Urothelium cell line (cell line): ENCODE measurements around the gene COQ6.
"Not testable (repeated sequence)": the region's sequence is repeated elsewhere in the genome, so short reads cannot be mapped to it uniquely, and the experiment has no call there.

Source experiments
- DNase-seq: peaks from one replicate; pipeline ENCODE4 v3.0.0; 2011; ENCODE audit warnings: low spot score, mixed read lengths
- FAIRE-seq: peaks from 2 replicates; lab custom pipeline; 2011; peaks lifted over from hg19 to GRCh38; lab: Jason Lieb, UNC

The COQ6 gene

GRCh38 chr14:73976125-73976524 lies 26.0 kb downstream of the COQ6 start:
- FAIRE-seq (peak; percentile 81), DNase-seq (no peak)

GRCh38 chr14:73977896-73978295 lies 27.8 kb downstream of the COQ6 start:
- FAIRE-seq (peak; percentile 81), DNase-seq (no peak)

- DNase-seq = no peak
- FAIRE-seq = peak; percentile 17
Measured at GRCh38 chr14:73988065-73988464, 38.0 kb downstream of the COQ6 start.

- DNase-seq, FAIRE-seq: not testable (repeated sequence)
Measured at GRCh38 chr14:73988656-73989055, 38.6 kb downstream of the COQ6 start.

- FAIRE-seq (no peak), DNase-seq (no peak)
Measured at GRCh38 chr14:73991092-73991491, 41.0 kb downstream of the COQ6 start.

GRCh38 chr14:73994926-73995325 lies 44.8 kb downstream of the COQ6 start:
- not testable (repeated sequence) for FAIRE-seq, DNase-seq

- DNase-seq (no peak), FAIRE-seq (peak; percentile 94)
Measured at GRCh38 chr14:73995977-73996378, 45.9 kb downstream of the COQ6 start.

GRCh38 chr14:73996731-73997107 lies 46.6 kb downstream of the COQ6 start:
- DNase-seq (no peak), FAIRE-seq (peak; percentile 93)

GRCh38 chr14:73997108-73997943 lies 47.2 kb downstream of the COQ6 start:
- no peak for DNase-seq
- FAIRE-seq = peak; percentile 55

GRCh38 chr14:73997944-73998447 lies 47.9 kb downstream of the COQ6 start:
- FAIRE-seq (peak; percentile 81), DNase-seq (no peak)

- no peak for DNase-seq
- FAIRE-seq = peak; percentile 17
Measured at GRCh38 chr14:73998726-73999125, 48.6 kb downstream of the COQ6 start.

- FAIRE-seq, DNase-seq: not testable (repeated sequence)
Measured at GRCh38 chr14:74005664-74006063, 55.6 kb downstream of the COQ6 start.

GRCh38 chr14:74008843-74009499 lies 58.9 kb downstream of the COQ6 start:
- DNase-seq = no peak
- peak; percentile 27 for FAIRE-seq
